ENCODE data around the gene BAMBI. TPM values are rescaled to one million over a fixed set of nuclear protein-coding genes. Genes with fewer than 3 reads are reported as not detected.
"Not testable (repeated sequence)": the region's sequence is repeated elsewhere in the genome, so short reads cannot be mapped to it uniquely, and the experiment has no call there.

The BAMBI gene, protein sequence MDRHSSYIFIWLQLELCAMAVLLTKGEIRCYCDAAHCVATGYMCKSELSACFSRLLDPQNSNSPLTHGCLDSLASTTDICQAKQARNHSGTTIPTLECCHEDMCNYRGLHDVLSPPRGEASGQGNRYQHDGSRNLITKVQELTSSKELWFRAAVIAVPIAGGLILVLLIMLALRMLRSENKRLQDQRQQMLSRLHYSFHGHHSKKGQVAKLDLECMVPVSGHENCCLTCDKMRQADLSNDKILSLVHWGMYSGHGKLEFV
- 10 to 100 TPM; 41.4 to 51.1 (median 49.7) TPM for polyA plus RNA-seq (ENCODE audit: insufficient read length in 3 of 3)

DNA sequence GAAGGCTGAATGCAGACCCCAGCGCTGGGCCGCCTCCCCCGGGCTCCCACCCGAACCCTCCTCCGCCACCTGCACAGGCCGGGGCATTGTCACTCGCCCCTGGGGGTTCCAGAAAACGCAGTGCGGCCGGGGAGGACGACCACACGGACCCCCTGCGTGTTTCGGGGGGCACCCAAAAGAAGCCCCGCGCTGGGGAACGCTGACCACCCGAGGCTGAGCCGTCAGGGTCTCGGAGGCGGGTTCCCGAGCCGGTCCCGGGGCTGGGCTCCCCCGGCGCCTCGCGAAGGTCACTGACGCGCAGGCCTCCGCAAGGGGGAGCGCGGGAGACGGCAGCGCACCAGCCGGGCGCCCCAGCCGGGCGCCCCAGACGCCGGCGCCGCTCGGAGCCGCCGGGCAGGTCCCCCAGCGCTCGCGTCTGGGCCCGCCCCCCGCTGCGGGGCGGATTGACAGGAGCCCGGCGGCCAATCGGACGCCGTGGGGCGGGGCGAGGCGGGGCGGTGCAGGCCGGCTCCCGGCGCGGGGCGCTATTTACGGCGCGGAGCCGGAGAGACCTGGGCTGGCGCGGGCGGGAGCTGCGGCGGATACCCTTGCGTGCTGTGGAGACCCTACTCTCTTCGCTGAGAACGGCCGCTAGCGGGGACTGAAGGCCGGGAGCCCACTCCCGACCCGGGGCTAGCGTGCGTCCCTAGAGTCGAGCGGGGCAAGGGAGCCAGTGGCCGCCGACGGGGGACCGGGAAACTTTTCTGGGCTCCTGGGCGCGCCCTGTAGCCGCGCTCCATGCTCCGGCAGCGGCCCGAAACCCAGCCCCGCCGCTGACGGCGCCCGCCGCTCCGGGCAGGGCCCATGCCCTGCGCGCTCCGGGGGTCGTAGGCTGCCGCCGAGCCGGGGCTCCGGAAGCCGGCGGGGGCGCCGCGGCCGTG, at the start of gene BAMBI:
Gene BAMBI, plus strand, starts transcription at position 554 of the 920 bp plus-strand sequence. CDS start 377 bp downstream, outside the sequence.
- DNase-seq (ENCODE audit: low read depth in 3 of 3, low spot score in 2 of 3): peak in 2 of 3 donors; percentile 91 to 93

DNA sequence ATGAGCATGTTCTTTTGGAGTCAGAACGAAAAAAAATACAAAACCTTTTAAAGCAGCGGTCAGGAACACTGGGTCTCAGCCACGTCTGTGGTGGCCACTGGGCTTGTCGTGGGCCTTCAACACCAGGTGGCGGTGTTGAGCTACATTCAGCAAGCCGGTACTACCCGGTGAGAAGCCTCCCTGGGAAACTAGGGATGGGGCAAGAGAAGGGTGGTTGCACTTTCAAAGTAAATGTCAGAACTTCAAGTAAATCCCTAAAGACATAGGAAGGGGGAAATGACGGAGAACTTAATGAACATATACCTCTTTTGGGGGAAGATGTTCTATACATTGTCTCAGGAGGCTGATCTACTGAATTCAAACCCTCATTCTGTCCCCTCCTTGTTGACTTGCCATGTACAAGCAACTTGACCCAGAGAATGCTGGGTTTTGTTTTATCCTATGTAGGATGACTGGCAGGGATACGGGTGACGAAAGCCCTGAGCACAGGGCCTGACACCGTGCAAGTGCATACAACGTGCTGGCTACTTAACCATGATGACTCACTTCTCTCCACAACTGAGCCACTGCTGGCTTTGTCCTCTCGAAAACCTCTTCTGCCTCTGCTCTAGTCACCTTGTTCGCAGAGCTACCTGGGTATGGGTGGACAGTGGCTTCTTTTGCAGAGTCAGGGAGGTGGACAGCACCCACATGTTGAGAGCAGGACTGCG, 49.0 kb upstream of the BAMBI start:
- DNase-seq (ENCODE audit: low read depth in 3 of 3, low spot score in 2 of 3): peak; percentile 47 to 68 (median 67)

DNA sequence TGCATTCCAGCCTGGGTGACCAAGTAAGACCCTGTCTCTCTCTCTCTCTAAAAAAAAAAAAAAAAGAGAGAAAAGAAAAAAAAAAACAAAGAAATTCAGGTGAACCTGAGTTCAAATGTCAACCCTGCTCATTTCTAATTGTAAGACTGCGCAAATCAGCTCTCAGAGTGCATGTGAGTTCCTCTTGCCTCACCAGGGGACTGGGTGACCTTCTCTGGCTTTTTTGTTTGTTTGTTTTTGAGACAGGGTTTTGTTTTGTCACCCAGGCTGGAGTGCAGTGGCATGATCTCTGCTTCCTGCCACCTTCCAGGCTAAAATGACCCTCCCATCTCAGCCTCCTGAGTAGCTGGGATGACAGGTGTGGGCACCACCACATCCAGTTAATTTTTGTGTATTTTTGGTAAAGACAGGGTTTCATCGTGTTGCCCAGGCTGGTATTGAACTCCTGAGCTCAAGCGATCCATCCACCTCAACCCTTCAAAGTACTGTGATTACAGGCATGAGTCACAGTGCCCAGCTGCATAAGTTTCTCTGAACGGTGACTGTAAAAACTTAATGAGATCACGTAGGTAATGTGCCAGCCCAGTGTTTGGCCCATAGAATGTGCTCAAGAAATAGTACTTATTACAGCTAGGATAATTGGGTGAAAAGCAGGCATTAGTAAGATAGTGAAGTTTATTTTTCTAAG, 45.3 kb upstream of the BAMBI start:
- DNase-seq (ENCODE audit: low read depth in 3 of 3, low spot score in 2 of 3): no peak

DNA sequence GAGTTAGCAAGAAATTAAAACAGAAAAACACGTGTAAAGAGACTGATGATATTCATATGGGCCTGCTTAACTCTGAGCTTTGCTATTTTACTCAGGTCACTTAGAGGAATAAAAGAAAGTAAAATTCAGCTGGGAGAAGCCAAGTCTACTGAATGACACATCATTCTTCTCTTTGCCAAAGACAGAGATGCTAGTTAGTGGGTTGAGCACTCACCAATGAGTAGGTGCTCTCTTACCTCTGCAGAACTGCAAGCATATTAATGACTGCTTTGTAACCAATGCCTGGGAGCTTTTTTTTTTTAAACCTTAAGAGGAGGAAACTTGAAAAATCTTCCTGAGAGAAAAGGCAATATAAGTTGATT, 44.8 kb upstream of the BAMBI start:
- no peak for DNase-seq (ENCODE audit: low read depth in 3 of 3, low spot score in 2 of 3)

DNA sequence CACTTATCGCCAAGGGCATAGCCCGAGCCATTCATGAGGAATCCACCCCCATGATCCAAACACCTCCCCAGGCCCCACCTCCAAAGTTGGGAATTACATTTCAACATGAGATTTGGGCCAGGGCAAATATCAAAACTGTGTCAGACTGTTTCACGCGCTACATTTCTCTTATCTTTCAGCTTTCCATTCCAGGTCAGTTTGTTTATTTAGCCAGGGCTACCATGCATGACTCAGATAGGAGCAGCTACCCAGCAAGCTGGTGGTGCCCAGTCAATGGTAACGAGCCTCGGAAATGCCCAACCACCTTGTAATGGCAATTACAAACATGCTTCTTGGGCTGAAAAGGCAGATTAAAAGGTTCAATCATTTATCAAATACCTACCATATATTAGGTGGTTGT, 43.6 kb upstream of the BAMBI start:
- no peak for DNase-seq (ENCODE audit: low read depth in 3 of 3, low spot score in 2 of 3)

DNA sequence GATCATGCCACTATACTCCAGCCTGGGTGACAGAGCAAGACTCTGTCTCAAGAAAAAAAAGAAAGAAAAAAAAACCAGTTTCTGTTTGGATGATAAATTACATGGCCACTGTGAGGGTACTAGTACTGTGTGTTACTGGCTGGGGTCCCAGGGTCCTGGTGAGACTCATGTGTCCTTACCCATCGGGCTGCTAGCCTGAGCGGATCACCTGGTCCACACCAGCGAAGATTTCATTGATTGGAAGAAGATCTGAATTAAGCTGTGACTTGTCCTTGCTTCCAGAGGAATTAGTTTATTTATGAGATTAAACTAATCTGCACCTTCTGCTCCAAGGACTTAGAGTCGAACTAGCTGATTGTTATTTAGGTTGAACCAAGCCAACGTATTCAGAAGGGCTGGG, 40.0 kb upstream of the BAMBI start:
- no peak for DNase-seq (ENCODE audit: low read depth in 3 of 3, low spot score in 2 of 3)

DNA sequence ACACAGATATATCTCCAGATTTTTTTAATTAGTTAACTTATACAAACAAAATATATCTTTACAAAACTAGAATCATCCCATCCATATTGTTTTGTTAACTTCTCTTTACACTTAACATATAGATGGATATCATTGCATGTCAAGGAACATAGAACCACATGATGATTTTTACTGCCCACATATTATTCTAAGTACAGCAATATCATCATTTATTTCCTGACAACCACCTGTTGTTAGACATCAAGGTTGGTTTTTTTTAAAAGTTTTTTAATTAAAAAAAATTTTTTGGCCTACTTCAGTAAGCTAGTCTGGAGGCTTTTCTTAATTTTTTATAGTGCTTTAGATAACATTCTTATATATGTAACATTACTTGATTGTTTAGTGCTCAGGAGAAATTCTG, 38.9 kb upstream of the BAMBI start:
- DNase-seq (ENCODE audit: low read depth in 3 of 3, low spot score in 2 of 3): no peak

DNA sequence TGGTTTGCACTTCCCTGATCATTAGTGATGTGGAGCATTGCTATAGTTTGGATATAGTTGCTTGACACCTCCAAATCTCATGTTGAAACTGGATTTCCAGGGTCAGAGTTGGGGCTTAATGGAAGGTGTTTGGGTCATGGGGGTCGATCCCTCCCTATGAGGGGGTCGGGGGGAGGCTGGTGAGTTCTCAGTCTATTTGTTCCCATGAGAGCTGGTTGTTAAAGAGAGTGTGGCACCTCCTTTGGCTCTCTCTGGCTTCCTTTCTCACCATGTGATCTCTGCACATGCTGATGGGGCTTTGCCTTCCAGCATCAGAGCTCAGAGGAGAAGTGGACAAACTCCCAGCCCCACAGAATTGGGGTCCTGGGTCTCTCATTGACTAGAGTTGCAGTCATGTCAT, 36.8 kb upstream of the BAMBI start:
- no peak for DNase-seq (ENCODE audit: low read depth in 3 of 3, low spot score in 2 of 3)

DNA sequence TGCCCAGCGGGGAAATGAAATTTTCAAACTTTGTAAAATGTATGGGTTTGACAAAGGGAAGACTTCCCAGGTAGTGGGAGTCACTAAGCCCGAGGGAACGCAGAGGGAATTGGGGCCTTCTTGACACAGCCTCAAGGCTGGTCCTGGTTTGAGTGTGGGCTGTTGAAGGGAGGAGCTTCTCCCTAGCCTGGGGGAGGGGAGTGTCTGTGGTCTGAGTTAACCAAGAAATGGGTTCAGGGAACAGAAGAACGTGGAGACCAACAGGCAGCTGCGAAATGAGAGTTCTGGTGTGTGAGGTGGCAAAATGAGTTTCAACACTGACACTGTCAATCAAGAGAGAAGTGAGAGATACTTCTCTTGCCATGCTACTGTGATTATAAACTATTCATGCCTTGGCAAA, 32.7 kb upstream of the BAMBI start:
- no peak for DNase-seq (ENCODE audit: low read depth in 3 of 3, low spot score in 2 of 3)

DNA sequence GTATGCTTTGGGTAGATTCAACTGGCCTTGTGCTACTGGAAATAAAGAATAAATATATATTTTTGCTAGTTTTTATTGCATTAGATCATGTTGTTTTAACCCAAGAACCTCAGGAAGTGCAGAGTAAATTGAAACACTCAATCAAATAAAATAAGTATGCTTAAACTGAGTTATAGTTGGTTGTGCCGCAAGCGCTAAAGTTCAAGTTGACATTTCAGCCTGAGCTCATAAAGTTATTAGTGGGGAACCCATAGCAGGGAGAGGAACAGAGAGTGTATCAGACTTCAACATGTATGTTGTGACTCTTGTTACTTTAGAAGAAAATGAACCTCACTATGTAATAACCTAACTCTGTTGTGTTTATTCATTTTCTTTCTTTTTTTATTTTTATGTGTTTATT, 25.2 kb upstream of the BAMBI start:
- DNase-seq (ENCODE audit: low read depth in 3 of 3, low spot score in 2 of 3): no peak

DNA sequence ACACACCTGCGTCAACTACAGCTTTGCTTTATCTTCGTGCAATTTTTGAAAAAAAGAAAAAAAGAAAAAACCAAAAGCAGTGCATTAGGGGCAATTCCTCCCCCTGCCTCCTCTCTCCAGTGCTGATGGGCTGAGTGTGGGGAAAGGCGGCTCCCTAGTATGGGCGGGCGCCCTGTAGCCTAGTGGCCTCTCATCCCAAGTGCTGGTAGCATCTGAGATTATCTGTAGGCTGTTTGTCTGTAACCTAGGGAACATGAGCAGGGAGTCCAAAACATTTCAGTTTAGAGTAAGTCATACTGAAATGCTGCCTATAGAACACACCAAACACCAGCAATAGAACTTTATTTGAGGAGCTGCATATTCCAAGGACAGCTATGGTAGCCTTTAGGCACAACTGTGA, 24.6 kb upstream of the BAMBI start:
- DNase-seq (ENCODE audit: low read depth in 3 of 3, low spot score in 2 of 3): no peak

DNA sequence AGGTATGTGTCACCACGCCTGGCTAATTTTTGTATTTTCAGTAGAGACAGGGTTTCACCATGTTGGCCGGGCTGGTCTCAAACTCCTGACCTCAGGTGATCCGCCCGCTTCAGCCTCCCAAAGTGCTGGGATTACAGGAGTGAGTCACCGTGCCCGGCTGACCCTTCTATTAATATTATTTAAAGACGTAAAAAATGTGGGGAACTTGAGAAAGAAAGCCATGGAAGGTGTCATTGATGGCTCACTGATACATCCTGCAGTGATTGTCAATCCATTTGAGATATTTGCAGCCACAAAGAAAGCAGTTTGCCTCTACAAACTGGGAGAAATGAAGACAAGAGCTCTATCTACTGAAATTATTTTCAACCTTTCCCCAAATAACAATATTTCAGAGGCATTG, 18.5 kb upstream of the BAMBI start:
- not testable (repeated sequence) for DNase-seq (ENCODE audit: low read depth in 3 of 3, low spot score in 2 of 3)

DNA sequence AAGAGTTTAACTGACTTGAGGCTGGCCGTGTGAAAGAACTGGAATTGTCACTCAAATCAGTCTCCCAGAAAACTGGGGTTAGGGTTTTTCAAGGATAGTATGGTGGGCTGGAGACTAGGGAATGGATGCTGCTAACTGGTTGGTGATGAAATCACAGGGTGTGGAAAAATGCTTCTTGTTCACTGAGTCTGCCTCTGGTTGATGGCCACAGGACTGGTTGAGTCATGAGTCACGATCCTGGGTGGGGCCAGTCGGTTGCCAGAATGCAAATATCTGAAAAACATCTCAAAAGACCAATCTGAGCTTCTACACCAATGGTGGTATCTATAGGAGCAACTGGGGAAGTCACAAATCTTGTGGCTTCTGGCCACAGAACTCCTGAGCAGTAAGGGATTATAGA, 16.3 kb upstream of the BAMBI start:
- no peak for DNase-seq (ENCODE audit: low read depth in 3 of 3, low spot score in 2 of 3)

DNA sequence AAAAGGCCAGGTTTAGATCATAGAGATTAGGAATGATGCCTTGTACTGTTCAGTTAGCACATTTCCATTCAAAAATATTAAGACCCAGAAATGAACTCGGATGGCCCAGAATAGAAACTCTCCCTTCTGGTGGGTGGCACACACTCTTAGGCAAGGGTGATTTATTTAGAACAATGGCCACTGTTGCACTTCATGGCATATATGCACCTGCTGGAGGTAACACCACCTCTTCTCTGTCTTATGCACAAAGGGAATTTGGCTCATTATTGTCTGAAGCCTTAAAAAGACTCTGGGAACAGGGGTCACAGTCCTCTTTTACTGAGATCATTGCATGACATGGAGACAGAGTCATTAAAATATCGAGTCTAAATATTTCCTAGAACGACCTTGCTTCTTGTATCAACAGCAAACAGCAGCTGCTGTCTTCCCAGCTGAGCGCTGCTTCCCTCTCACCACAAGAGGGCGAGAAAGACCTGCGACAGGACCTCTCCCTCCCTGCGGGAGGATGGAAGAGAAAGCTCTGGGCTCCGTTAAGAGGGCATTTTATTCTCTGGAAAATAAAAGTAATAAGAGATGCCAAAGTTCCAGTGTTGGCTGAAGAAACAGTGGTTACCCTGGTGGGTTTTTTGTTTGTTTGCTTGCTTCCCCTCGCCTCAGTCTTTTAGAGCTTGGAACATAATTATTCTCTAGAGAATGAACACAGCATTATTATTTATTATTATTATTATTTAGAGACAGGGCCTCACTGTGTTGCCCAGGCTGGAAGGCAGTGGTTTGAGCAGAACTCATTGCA, 13.5 kb upstream of the BAMBI start:
- peak in 2 of 3 donors; percentile 70 to 87 for DNase-seq (ENCODE audit: low read depth in 3 of 3, low spot score in 2 of 3)

DNA sequence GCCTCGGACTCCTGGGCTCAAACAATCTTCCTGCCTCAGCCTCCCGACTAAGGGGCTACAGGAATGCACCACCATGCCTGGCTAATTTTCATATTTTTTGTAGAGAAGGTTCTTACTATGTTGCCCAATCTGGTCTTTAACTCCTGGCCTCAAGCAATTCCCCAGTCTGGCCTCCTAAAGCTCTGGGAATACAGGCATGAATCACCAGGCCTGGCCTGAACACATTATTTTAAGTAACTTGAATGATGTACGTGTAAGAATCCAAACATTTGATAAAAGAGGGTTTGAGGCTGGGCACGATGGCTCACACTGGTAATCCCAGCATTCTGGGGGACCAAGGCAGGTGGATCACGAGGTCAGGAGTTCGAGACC, 13.0 kb upstream of the BAMBI start:
- no peak for DNase-seq (ENCODE audit: low read depth in 3 of 3, low spot score in 2 of 3)

DNA sequence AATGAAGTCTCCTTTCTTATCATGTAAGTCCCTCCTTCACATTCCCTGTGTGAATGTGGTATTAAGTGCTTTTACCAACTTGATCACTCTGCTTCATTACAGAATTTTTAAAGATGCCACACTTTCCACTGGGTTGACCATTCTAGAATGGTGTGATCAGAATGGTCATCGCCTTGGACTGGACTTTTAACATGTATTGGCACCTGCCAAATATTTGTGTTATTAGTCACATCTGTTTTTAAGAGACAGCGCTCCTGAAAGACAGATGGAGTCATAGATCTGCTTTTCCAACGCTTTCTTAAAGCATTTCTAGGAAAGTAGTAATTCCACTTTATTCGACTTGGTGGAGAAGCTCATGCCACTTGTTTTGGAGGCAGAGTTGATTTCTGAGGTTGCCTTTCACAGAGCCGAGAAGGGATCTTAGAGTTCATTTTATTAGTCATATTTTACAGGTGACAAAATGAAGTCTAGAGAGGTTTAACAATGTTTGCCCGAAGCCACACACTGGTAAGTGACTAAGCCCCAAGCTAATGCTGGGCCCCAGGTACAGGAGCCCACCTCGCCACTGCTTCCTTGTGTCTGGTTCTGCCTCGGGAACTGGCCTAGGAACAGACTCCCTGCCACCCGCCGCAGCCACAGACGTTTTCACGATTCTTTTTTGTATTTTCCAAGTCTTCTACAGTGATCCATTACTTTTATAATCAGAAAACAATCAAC, 10.4 kb upstream of the BAMBI start:
- DNase-seq (ENCODE audit: low read depth in 3 of 3, low spot score in 2 of 3): no peak

DNA sequence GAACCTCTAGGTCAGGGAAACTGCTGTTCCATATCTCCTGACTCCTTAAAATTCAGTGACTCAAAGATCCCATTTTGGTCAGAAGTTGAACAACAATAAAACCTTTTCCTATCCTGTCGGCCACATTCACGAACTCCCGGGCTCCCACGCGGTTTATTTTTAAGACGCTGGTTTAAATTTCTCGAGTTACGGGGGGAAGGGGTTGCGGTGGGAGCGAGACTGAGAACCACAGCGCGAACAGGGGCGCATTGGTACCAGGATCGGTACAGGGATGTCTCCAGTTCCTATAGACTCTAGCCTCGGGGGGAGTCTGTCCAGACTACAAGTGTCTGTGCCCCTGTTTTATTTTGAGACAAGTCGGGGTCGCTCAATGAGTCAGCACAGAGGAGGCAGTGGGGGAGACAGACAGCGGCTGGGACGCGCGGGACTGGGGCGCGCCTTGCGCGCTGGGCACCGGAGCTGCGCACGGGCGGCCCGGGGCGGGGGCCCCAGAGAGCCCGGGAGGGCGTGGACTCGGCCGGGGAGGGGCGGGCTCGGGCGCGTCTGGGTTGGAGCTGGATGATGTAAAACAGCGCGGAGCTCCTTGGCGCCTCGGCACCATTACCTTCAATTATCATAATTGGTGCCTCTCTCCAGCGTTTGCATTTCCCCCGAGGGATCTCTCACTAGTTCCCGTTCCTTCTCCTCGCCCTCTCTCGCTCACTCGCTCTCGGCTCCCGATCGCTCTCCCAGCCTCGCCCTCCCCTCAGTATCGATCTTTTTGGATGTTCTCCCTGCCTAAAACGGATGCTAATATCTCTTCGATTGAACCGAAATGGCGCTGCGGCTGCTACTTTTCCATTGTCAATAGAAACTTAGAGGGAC, 8.7 kb upstream of the BAMBI start:
- peak in 1 of 3 donors; percentile 39 for DNase-seq (ENCODE audit: low read depth in 3 of 3, low spot score in 2 of 3)
